KMS-11 (cell line): ENCODE results near the gene CDH20.

Experiments
- H2AFZ ChIP-seq: fragments of 200-600 bp; sonication (generic); 2 replicates; pipeline ENCODE4 v1.6.1; 2016; ENCODE audit warnings: antibody characterized with exemption, mixed run types, low read depth
- H3K27ac ChIP-seq: fragments of 200-600 bp; sonication (generic); 2 replicates; pipeline ENCODE4 v1.6.1; 2016; ENCODE audit warnings: mild to moderate bottlenecking, mixed run types
- H3K27me3 ChIP-seq: fragments of 200-600 bp; sonication (generic); 2 replicates; pipeline ENCODE4 v1.6.1; 2017; ENCODE audit warnings: mild to moderate bottlenecking, low read depth, mixed run types, moderate library complexity; ENCODE audit not compliant: insufficient read depth
- H3K36me3 ChIP-seq: fragments of 200-600 bp; sonication (generic); 2 replicates; pipeline ENCODE4 v1.6.1; 2017; ENCODE audit warnings: mild to moderate bottlenecking, mixed run types; ENCODE audit not compliant: insufficient read depth
- H3K4me1 ChIP-seq: fragments of 200-600 bp; sonication (generic); 2 replicates; pipeline ENCODE4 v1.6.1; 2016; ENCODE audit warnings: mild to moderate bottlenecking, low read depth, mixed run types; ENCODE audit not compliant: poor library complexity, severe bottlenecking
- H3K4me2 ChIP-seq: fragments of 200-600 bp; sonication (generic); 2 replicates; pipeline ENCODE4 v1.7.0; 2016; ENCODE audit warnings: mild to moderate bottlenecking, mixed run types
- H3K4me3 ChIP-seq: fragments of 200-600 bp; sonication (generic); IDR thresholded peaks from 2 replicates; pipeline ENCODE4 v1.6.1; 2017; ENCODE audit warnings: low read depth, low read length, mixed read lengths; ENCODE audit not compliant: insufficient read depth
- H3K79me2 ChIP-seq: fragments of 200-600 bp; sonication (generic); 2 replicates; pipeline ENCODE4 v1.6.1; 2016; ENCODE audit warnings: low read depth, mixed run types; ENCODE audit not compliant: insufficient read depth
- H3K9ac ChIP-seq: fragments of 200-600 bp; sonication (generic); 2 replicates; pipeline ENCODE4 v1.6.1; 2016; ENCODE audit warnings: mild to moderate bottlenecking, mixed run types
- H4K20me1 ChIP-seq: fragments of 200-600 bp; sonication (generic); 2 replicates; pipeline ENCODE4 v1.6.1; 2016; ENCODE audit warnings: mild to moderate bottlenecking, mixed run types; ENCODE audit not compliant: insufficient read depth
- CTCF ChIP-seq: fragments of 200-600 bp; sonication (generic); conservative IDR thresholded peaks from 2 replicates; pipeline ENCODE4 v1.6.1; 2017; ENCODE audit warnings: low read depth, mild to moderate bottlenecking, antibody characterized with exemption, low read length, moderate library complexity, mixed read lengths

The CDH20 gene

GRCh38 chr18:61334951-61335683 lies 1.9 kb downstream of the CDH20 start:
- H3K4me2 ChIP-seq, result no peak overlapping the region
- H3K27me3 ChIP-seq, result no peaks in the 10 kb centered on the region
- no peaks in the 10 kb centered on the region for H3K36me3 ChIP-seq
- no peak for TF ChIP-seq CTCF
- H3K9ac ChIP-seq, result no peak overlapping the region
- no peaks in the 10 kb centered on the region for H3K79me2 ChIP-seq
- no peak overlapping the region for H3K4me3 ChIP-seq
- no peak overlapping the region for H2AFZ ChIP-seq
- H3K27ac ChIP-seq, result no peak overlapping the region
- no peaks in the 10 kb centered on the region for H4K20me1 ChIP-seq
- no peaks in the 10 kb centered on the region for H3K4me1 ChIP-seq

GRCh38 chr18:61335684-61336555 lies 2.7 kb downstream of the CDH20 start:
- H3K4me3 ChIP-seq, result no peak overlapping the region
- no peak overlapping the region for H2AFZ ChIP-seq

GRCh38 chr18:61336766-61337165 lies 3.5 kb downstream of the CDH20 start:
- TF ChIP-seq CTCF, result no peak
- no peaks in the 10 kb centered on the region for H3K4me1 ChIP-seq

More at GRCh38 chr18:61335684-61336555, 2.7 kb downstream of the CDH20 start:
- Histone ChIP-seq H3K79me2 (no peaks in the 10 kb centered on the region), H3K27ac (no peak overlapping the region), H3K27me3 (no peaks in the 10 kb centered on the region), H3K4me2 (no peak overlapping the region), H3K4me1 (no peaks in the 10 kb centered on the region), H4K20me1 (no peaks in the 10 kb centered on the region), H3K9ac (no peak overlapping the region), H3K36me3 (no peaks in the 10 kb centered on the region)
- no peak for TF ChIP-seq CTCF

GRCh38 chr18:61337527-61337926 lies 4.3 kb downstream of the CDH20 start:
- no peak overlapping the region for H3K4me3 ChIP-seq
- no peak overlapping the region for H3K9ac ChIP-seq
- no peaks in the 10 kb centered on the region for H3K4me1 ChIP-seq
- TF ChIP-seq CTCF, result no peak
- no peaks in the 10 kb centered on the region for H3K27me3 ChIP-seq
- H3K36me3 ChIP-seq, result no peaks in the 10 kb centered on the region
- no peaks in the 10 kb centered on the region for H4K20me1 ChIP-seq
- H3K27ac ChIP-seq, result no peak overlapping the region
- H3K79me2 ChIP-seq, result no peaks in the 10 kb centered on the region
- no peak overlapping the region for H2AFZ ChIP-seq
- H3K4me2 ChIP-seq, result no peak overlapping the region

More at GRCh38 chr18:61336766-61337165, 3.5 kb downstream of the CDH20 start:
- H3K79me2 ChIP-seq, result no peaks in the 10 kb centered on the region
- H3K36me3 ChIP-seq, result no peaks in the 10 kb centered on the region
- H3K4me2 ChIP-seq, result no peak overlapping the region
- no peaks in the 10 kb centered on the region for H3K27me3 ChIP-seq
- H3K4me3 ChIP-seq, result no peak overlapping the region
- H2AFZ ChIP-seq, result no peak overlapping the region
- no peaks in the 10 kb centered on the region for H4K20me1 ChIP-seq
- no peak overlapping the region for H3K27ac ChIP-seq
- H3K9ac ChIP-seq, result no peak overlapping the region
